ENCODE data around the gene ADCY3.

GRCh38 chr2:24924266-24924665, 4.2 kb upstream of the ADCY3 start:
- no peak for TF ChIP-seq POLR2A (IDR thresholded peaks at IDR 0.05)
- no peak for TF ChIP-seq CTCF (IDR thresholded peaks at IDR 0.05)
